SK-N-MC (cell line): Measurements from ENCODE around the gene SERHL2.

ENCODE experiments used
- EZH2 ChIP-seq: fragments of 200-600 bp; sonication (generic); IDR thresholded peaks from one replicate; pipeline ENCODE4 v1.6.1; 2017; ENCODE audit warnings: antibody characterized with exemption
- FOXP2 ChIP-seq: optimal IDR thresholded peaks from 2 replicates; pipeline ENCODE3; 2011; ENCODE audit warnings: mild to moderate bottlenecking, moderate library complexity; ENCODE audit not compliant: insufficient read depth; ENCODE audit errors: extremely low read length, control extremely low read depth
- POLR2AphosphoS5 ChIP-seq: IDR thresholded peaks from 2 replicates; pipeline ENCODE4 v1.6.1; 2012; ENCODE audit warnings: mild to moderate bottlenecking, low read depth, low read length, borderline replicate concordance

DNA sequence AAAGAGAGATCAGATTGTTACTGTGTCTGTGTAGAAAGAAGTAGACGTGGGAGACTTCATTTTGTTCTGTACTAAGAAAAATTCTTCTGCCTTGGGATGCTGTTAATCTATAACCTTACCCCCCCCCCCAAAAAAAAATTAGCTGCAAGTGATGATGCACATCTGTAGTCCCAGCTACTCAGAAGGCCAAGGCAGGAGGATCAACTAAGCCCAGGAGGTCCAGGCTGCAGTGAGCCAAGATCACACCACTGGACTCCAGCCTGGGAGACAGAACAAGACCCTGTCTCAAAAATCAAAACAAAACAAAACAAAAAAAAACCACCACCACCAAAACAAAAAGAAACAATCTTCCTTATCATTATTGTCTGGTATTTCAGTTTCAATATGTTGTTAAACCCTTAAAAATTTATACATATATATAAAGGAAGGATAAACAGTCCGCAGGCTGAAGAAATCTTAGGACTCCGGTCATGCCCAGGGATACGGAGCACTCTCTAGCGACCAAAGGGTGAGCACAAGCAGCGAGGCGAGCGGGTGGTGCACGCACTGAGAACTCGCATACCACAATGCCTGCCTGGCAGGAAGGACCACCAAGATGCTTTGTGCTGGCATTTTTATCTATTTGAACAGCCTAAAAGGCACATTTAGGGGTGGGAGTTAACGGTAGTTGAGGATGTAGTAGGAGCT lies 54.5 kb downstream of the SERHL2 start:
- TF ChIP-seq POLR2AphosphoS5 (no peak), EZH2 (no peak), FOXP2 (no peak)
